DMS153 treated with DMSO at 0.1 percent for 48 hours (cell line): Measurements from ENCODE around the gene C20orf141.

Source experiments
- DNase-seq: peaks from one replicate; lab custom pipeline; 2025; ENCODE audit not compliant: unreplicated experiment; lab: John Stamatoyannopoulos, UW

The C20orf141 gene

DNA sequence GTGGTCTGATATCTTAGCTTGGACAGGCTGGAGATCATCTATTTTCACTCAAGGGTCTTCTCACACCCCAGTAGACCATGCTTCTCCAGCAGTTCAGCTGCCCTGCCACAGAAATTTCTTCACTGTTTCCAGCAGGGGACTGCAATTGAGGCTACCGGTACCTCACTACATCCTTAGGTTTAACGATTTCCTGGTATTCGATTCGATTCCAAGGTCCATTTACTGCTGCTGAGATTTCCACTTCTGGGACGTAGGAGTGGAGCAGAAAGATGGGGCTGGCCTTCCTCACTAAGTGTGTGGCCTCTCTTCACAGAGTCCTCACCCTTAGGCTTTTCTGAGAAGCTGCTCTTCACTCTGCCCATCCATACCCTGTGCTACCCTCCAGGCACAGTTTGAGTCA lies 31.9 kb downstream of the C20orf141 start:
- DNase-seq, result no peak

GRCh38 chr20:2847802-2848201 lies 33.0 kb downstream of the C20orf141 start:
- DNase-seq, result no peak

DNA sequence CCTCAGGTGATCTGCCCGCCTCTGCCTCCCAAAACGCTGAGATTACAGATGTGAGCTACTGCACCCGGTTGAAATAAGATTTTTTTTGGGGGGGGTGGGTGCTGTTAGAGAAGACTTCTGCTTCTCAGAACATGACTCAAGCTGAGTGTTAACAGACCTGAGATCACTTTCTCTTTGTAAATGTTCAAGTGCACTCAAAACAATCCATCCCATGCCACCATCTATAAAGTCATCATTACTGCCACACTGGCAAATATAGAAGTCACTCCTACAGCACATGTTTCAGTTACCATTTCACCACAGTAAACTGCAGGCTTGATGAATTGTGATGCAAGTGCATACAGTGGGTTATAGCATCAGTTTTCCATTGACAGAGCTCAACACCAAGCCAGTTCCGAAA lies 34.7 kb downstream of the C20orf141 start:
- DNase-seq, result no peak

DNA sequence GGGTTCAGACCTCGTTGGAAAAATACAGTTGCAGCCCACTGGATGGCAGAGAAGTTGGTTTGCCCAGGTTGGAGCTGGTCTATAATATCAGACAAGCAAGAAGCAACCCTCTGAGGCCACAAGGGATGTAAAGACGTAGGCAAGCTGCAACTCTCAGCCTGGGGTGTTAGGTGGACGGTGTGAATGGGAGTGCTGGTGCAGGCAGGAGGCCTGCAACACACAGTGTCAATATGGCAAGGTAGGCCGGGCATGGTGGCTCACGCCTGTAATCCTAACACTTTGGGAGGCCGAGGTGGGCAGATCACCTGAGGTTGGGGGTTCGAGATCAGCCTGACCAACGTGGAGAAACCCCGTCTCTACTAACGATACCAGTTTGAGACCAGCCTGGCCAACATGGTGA lies 36.3 kb downstream of the C20orf141 start:
- DNase-seq, result no peak

DNA sequence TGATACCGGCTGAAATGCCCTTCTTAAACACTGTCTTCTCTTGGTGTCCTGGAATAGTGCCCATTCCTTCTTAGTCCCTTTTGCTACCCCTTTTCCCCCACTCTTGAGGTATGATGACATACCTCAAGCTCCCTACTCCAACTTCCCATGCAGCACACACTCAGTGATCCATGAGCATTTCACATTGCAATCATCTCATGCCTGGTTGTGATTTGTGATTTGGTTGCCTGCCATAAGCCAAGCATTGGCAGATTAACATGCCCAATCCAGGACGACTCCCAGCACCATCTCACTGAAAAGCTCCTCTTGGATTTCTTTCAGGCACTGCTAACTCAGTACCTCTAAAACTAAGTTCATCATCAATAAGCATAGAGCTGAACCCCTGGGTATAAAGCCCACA lies 43.8 kb downstream of the C20orf141 start:
- DNase-seq, result no peak

- DNase-seq, result no peak
Observed at GRCh38 chr20:2859330-2860121, 44.7 kb downstream of the C20orf141 start.

- DNase-seq, result no peak
Observed at GRCh38 chr20:2864626-2865025, 49.8 kb downstream of the C20orf141 start.

DNA sequence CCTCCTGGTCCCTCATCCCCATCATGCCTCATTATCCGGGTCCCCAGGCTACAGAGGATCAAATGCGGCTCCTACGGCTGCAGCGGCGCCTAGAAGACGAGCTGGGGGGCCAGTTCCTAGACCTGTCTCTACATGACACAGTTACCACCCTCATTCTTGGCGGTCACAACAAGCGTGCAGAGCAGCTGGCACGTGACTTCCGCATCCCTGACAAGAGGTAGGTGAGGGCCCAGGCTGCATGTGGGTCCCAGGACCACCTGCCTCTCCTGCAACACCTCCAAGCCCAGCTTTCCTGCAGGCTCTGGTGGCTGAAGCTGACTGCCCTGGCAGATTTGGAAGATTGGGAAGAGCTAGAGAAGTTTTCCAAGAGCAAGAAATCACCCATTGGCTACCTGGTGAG lies 50.3 kb downstream of the C20orf141 start:
- DNase-seq, result no peak
